Adipocyte (in vitro differentiated cells): ENCODE measurements around the gene CXCL5.
A peak's percentile ranks its signal among the peaks of the same experiment; 100 is the strongest.

Experiments used
- DNase-seq: peaks from one replicate; pipeline ENCODE4 v3.0.0-alpha.2; 2015; ENCODE audit warnings: low read depth
- H3K27me3 ChIP-seq: replicated peaks from 2 replicates; pipeline ENCODE4 v1.7.0; 2013; ENCODE audit warnings: mild to moderate bottlenecking, low read length, moderate library complexity; ENCODE audit not compliant: control insufficient read depth, insufficient read depth
- H3K36me3 ChIP-seq: 2 replicates; pipeline ENCODE4 v1.7.0; 2013; ENCODE audit warnings: low read length, mild to moderate bottlenecking, moderate library complexity; ENCODE audit not compliant: control insufficient read depth, insufficient read depth, severe bottlenecking
- H3K4me1 ChIP-seq: 2 replicates; pipeline ENCODE4 v1.7.0; 2013; ENCODE audit warnings: mild to moderate bottlenecking, low read length, moderate library complexity; ENCODE audit not compliant: control insufficient read depth, insufficient read depth
- H3K4me3 ChIP-seq: 2 replicates; pipeline ENCODE4 v1.7.0; 2013; ENCODE audit warnings: mild to moderate bottlenecking, low read length, moderate library complexity
- H3K9ac ChIP-seq: 2 replicates; pipeline ENCODE4 v1.7.0; 2013; ENCODE audit warnings: mild to moderate bottlenecking, low read length, moderate library complexity
- H3K9me3 ChIP-seq: 2 replicates; pipeline ENCODE4 v1.7.0; 2013; ENCODE audit warnings: mild to moderate bottlenecking, low read length, moderate library complexity; ENCODE audit not compliant: control insufficient read depth

The CXCL5 gene

DNA sequence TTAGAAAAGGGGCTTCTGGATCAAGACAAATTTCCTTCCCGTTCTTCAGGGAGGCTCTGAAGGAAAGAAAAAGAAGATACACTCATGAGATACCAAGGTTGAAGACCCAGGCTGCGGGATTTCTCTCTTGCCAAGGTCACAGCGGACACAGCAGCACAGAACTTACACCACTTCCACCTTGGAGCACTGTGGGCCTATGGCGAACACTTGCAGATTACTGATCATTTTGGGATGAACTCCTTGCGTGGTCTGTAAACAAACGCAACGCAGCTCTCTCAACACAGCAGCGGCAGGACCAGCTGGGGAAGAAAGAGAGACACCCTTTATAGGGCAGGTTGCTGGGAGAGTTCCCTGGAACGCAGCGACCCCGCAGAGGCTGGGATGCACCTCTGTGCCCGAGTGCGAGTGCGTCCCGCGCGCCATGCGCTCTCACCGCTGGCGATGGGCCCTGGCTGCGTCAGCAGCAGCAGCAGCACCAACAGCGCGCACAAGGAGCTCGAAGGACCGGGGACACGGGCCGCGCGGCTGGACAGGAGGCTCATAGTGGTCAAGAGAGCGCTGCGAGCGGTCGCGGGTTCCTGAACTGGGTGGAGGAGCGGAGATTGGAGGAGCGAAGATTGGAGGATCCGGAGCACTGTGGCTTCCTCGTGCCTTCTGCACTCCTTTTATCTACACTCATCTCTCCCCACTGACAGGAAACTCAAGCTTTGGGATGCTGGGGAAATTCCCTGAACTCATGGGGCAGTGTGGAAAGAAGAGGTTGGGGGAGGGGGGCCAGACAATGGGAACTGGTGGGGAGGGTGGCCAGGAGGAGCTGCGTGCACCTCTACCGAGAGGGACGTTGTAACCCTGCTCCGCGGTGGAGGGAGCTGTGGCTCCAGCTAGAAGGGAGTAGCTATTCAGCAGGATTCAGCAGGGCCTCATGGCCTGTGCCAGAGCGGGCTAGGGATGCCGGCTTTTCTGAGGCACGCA, at the start of gene CXCL5:
Gene CXCL5, minus strand, starts transcription at position 638 of the 972 bp plus-strand sequence. Its CDS starts 96 bp downstream, at position 542.
- DNase-seq = peak; percentile 67
- H3K27me3 ChIP-seq = peaks cover 3% of the 10 kb centered on the region
- peaks cover 8% of the 10 kb centered on the region for H3K4me1 ChIP-seq
- H3K4me3 ChIP-seq = peak within 1 kb of the TSS; percentile 77
- peak within 1 kb of the TSS; percentile 66 for H3K9ac ChIP-seq
- no peaks in the 10 kb centered on the region for H3K9me3 ChIP-seq
- H3K36me3 ChIP-seq = no peaks in the 10 kb centered on the region

DNA sequence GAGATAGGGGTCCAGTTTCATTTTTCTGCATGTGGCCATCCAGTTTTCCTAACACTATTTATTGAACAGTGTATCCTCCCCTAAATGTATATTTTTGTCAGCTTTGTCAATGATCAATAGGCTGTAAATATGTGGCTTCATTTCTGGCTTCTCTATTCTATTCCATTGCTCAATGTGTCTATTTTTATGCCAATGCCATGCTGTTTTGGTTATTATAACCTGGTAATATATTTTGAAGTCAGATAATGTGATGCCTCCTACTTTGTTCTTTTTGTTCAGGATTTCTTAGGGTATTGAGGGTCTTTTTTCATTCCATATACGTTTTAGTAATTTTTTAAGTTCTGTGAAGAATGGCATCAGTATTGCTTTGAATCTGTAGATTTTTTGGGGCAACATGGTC, 48.7 kb upstream of the CXCL5 start:
- Histone ChIP-seq H3K36me3 (no peaks in the 10 kb centered on the region), H3K9ac (no peak overlapping the region), H3K27me3 (no peaks in the 10 kb centered on the region), H3K9me3 (peaks cover 16% of the 10 kb centered on the region), H3K4me1 (peaks cover 5% of the 10 kb centered on the region), H3K4me3 (no peak overlapping the region)
- no peak for DNase-seq

DNA sequence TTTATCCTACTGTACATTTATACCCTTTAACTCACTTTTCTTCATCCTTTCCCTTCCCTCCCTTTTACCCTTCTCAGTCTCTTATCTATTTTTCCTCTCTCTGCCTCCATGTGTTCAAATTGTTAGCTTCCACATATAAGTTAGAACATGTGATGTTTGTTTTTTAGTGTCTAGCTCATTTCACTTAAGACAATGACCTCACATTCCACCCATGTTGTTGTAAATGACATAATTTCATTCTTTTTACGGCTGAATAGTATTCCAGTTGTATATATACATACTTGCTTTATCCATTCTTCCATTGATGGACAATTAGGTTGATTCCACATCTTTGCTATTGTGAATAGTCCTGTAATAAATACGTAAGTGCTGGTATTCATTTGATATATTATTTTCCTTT, 47.3 kb upstream of the CXCL5 start:
- Histone ChIP-seq H3K4me3 (no peak overlapping the region), H3K27me3 (no peaks in the 10 kb centered on the region), H3K36me3 (no peaks in the 10 kb centered on the region), H3K9me3 (peaks cover 16% of the 10 kb centered on the region), H3K9ac (no peak overlapping the region), H3K4me1 (peaks cover 5% of the 10 kb centered on the region)
- no peak for DNase-seq

DNA sequence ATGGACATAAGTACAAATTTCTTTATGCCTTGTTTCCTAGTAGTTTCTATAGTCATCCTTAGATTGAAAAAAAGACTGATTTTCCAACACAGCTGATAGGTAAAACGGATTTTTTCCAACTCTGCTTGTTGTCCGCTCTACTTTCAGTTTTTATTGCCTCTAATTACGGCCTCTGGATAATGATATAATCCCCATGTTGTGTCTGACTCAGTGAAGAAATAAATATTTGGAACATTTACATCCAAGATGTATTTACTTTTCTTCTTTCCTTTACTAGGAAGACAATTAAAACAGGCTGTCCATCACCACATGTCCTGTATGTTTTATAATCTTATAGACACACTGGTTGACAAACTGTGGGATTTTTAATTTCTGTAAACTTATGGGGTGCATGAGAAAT, 46.8 kb upstream of the CXCL5 start:
- H3K9me3 ChIP-seq = peaks cover 16% of the 10 kb centered on the region
- DNase-seq = no peak
- H3K9ac ChIP-seq = no peak overlapping the region
- no peaks in the 10 kb centered on the region for H3K36me3 ChIP-seq
- H3K27me3 ChIP-seq = no peaks in the 10 kb centered on the region
- H3K4me3 ChIP-seq = no peak overlapping the region
- H3K4me1 ChIP-seq = peaks cover 5% of the 10 kb centered on the region

DNA sequence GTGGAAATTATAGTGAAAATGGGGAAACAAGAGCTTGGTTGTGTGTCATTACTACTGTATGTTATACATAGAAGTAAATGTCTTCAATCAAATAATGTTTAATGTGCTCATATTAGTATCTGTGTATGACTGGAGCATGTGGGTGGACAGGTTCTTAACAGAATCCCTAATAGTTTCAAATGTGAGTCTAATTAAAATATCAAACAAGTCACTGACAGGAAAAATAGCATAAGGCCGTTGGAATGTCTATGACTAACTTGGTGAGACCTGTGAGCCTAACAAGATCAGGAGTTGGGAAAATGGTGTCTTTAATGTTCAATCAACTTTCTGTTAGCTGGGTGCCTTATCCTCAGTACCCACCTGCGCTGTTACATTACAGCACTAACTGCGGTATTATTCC, 46.2 kb upstream of the CXCL5 start:
- DNase-seq = no peak

DNA sequence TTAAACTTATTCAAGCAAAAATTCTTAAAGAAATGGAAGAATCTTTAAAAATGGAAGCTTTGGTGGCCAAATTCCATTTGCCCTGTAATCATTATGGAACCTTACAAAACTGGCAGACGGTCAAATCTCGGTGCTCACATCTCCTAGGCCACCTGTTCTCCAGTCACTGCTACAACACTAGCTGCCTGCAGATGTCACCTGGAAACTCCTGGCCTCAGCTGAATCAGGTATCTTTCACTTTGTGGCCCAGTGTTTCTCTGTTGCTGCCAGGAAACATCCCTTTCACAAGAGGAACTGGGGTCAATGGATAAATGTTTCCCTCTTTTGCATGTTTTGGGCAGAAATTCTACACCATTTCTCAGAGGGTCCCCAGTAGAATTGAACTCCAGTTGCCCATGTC, 44.2 kb upstream of the CXCL5 start:
- Histone ChIP-seq H3K4me1 (peaks cover 14% of the 10 kb centered on the region), H3K36me3 (no peaks in the 10 kb centered on the region), H3K27me3 (no peaks in the 10 kb centered on the region), H3K9me3 (peaks cover 13% of the 10 kb centered on the region), H3K4me3 (no peak overlapping the region), H3K9ac (no peak overlapping the region)
- DNase-seq = no peak

More for the DNA sequence above, 46.2 kb upstream of the CXCL5 start:
- H3K36me3 ChIP-seq = no peaks in the 10 kb centered on the region
- peaks cover 5% of the 10 kb centered on the region for H3K4me1 ChIP-seq
- no peak overlapping the region for H3K4me3 ChIP-seq
- H3K9ac ChIP-seq = no peak overlapping the region
- H3K9me3 ChIP-seq = peaks cover 16% of the 10 kb centered on the region
- H3K27me3 ChIP-seq = no peaks in the 10 kb centered on the region

DNA sequence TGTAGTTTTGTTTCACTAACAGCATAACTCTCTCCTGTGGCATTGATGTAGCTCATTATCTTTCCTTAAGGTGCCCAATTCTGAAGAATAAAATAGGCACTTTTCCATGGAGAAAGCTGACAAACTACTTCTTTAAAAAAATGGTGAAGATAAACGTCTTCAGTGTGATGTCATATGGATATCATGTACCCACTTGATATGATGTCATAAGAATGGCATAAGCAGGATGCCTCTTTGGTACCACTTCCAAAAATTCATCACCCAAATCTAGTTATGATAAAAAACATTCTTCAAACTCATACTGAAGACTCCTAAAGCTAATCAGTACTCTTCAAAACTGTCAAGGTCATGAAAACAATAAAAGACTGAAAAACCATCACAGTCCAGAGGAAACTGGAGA, 42.9 kb upstream of the CXCL5 start:
- H3K36me3 ChIP-seq = no peaks in the 10 kb centered on the region
- peaks cover under 1% of the 10 kb centered on the region for H3K9me3 ChIP-seq
- DNase-seq = no peak
- H3K27me3 ChIP-seq = no peaks in the 10 kb centered on the region
- no peak overlapping the region for H3K4me3 ChIP-seq
- no peak overlapping the region for H3K9ac ChIP-seq
- peaks cover 14% of the 10 kb centered on the region for H3K4me1 ChIP-seq

DNA sequence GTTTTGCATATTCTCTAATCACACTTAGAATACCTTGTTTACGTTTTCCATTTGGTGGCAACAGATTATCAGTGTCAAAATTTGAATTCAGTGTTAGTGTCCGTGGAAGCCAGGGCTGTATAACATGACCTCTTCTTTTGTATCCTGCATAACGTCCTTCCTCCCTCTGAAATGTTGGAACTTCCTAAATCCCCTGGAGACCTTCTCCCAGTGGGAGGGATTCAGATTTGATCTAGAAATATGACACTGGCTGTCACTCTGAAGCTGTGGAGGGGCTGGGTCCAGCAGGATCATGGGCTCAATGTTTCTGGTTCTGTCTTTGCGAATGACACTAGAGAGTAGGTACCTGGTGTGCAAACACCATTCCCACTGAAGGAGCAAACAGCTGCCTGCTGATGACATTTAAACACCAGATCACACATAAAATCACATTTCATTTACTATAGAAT, 40.9 kb upstream of the CXCL5 start:
- DNase-seq = no peak
- Histone ChIP-seq H3K4me1 (peaks cover 14% of the 10 kb centered on the region), H3K4me3 (peak overlapping the region; percentile 96), H3K27me3 (no peaks in the 10 kb centered on the region), H3K9ac (peak overlapping the region; percentile 89), H3K36me3 (no peaks in the 10 kb centered on the region), H3K9me3 (no peaks in the 10 kb centered on the region)

DNA sequence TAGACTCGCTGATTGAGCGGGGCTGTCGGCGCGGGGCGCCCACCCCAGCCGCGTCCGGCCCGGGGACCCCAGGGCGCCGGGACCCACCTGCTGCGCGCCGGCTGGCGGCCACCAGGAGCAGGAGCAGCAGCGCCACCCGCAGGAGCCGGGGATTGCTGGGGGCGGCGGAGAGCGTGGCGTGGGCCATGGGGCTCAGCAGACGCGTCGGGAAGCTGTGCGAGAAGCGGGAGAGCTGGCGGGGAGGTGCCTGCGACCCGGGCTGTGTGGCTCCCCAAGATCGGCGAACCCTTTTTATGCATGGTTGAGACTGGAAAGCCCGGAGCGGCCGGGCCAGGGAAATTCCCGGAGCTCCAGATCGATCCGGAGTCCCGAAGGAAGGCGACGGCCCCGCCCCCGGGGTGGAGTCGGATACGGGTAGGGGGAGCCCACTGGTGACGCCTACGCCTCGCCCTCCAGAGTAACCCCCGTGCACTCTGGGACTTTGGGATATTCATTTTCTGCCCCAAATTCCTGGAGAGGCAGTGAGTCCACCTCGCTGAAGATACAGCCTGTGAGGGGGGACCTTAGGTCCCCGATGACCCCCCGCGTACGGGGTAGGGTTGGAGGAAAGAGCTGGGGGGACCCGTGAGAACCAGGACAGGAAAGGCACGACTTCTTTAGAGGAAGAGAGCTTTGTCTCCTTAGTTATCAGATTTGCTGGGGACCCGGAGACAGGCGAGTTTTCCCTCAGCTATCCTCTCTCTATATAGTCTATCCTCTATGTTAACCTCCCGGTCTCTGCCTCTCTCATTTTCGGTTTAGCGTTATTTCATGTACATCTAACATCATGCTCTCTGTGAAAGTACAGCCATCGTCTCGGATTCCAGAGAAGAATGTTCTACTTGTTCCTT, 40.2 kb upstream of the CXCL5 start, which contains the start of gene CXCL3:
Gene CXCL3, minus strand, starts transcription at position 265 of the 890 bp plus-strand sequence. Its CDS starts 78 bp downstream, at position 187.
- H3K9me3 ChIP-seq = no peaks in the 10 kb centered on the region
- no peaks in the 10 kb centered on the region for H3K36me3 ChIP-seq
- H3K27me3 ChIP-seq = no peaks in the 10 kb centered on the region
- peak within 1 kb of the TSS; percentile 96 for H3K4me3 ChIP-seq
- H3K4me1 ChIP-seq = peaks cover 18% of the 10 kb centered on the region
- H3K9ac ChIP-seq = peak within 1 kb of the TSS; percentile 89
- DNase-seq = peak; percentile 85

DNA sequence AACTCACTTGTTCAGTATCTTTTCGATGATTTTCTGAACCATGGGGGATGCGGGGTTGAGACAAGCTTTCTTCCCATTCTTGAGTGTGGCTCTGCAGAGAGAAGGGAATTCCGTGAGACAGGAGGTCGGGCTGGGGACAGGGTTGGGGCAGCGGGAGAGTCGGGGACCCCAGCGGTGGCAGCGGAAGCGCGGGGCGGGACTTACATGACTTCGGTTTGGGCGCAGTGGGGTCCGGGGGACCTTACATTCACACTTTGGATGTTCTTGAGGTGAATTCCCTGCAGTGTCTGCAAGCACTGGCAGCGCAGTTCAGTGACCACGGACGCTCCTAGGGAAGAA, 39.6 kb upstream of the CXCL5 start:
- DNase-seq = no peak
- peak overlapping the region; percentile 89 for H3K9ac ChIP-seq
- no peaks in the 10 kb centered on the region for H3K27me3 ChIP-seq
- H3K4me1 ChIP-seq = peaks cover 17% of the 10 kb centered on the region
- H3K9me3 ChIP-seq = no peaks in the 10 kb centered on the region
- no peaks in the 10 kb centered on the region for H3K36me3 ChIP-seq
- H3K4me3 ChIP-seq = peak overlapping the region; percentile 96
